ENCODE measurements around the gene TBX20.
"Not testable (repeated sequence)": the region's sequence is repeated elsewhere in the genome, so short reads cannot be mapped to it uniquely, and the experiment has no call there.

DNA sequence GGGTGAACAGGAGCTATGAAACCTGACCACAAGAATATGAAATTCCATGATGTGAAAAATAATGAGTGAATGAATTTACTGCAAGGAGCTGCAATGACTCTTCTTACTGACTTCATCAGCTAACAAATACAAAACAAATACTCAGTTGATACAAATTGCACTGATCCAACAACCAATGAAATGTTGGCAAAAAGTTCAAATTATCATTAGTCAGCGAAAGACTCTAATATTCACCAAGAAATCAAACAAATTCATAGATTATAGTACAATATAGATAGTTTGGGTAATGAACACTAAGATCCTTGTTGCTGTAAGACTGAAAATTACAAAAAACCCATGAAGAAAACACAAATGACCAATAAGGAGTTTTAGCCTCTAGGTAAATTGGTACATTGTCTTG, 49.0 kb downstream of the TBX20 start:
- TF ChIP-seq EZH2 (IDR thresholded peaks at IDR 0.05); POLR2AphosphoS5 (IDR thresholded peaks at IDR 0.05; ENCODE audit: borderline replicate concordance, low read depth, low read length); FOXP2 (optimal IDR thresholded peaks at IDR 0.05; ENCODE audit: control extremely low read depth, extremely low read length, insufficient read depth): not testable (repeated sequence)
